ENCODE data around the gene AOPEP.

AOPEP gene

GRCh38 chr9:95037789-95038521 is 311.5 kb downstream of the AOPEP start:
- no peak for DNase-seq (ENCODE audit: low read depth)

- DNase-seq (ENCODE audit: low read depth) = no peak
These were observed 312.2 kb downstream of the AOPEP start for GRCh38 chr9:95038666-95039065.

GRCh38 chr9:95040106-95040505 is 313.6 kb downstream of the AOPEP start:
- no peak for DNase-seq (ENCODE audit: low read depth)

- DNase-seq (ENCODE audit: low read depth) = no peak
These were observed 317.3 kb downstream of the AOPEP start for GRCh38 chr9:95043826-95044225.

GRCh38 chr9:95044731-95045508 is 318.4 kb downstream of the AOPEP start:
- DNase-seq (ENCODE audit: low read depth) = no peak

- no peak for DNase-seq (ENCODE audit: low read depth)
These were observed 319.3 kb downstream of the AOPEP start for GRCh38 chr9:95045751-95046150.

GRCh38 chr9:95047452-95048224 is 321.1 kb downstream of the AOPEP start:
- no peak for DNase-seq (ENCODE audit: low read depth)

GRCh38 chr9:95048225-95049087 is 322.0 kb downstream of the AOPEP start:
- peak; percentile 18 for DNase-seq (ENCODE audit: low read depth)

GRCh38 chr9:95049761-95050160 is 323.3 kb downstream of the AOPEP start:
- DNase-seq (ENCODE audit: low read depth) = no peak

- DNase-seq (ENCODE audit: low read depth) = no peak
These were observed 327.4 kb downstream of the AOPEP start for GRCh38 chr9:95053611-95054570.

- DNase-seq (ENCODE audit: low read depth) = no peak
These were observed 328.9 kb downstream of the AOPEP start for GRCh38 chr9:95055334-95055850.

GRCh38 chr9:95055851-95056551 is 329.5 kb downstream of the AOPEP start:
- no peak for DNase-seq (ENCODE audit: low read depth)

- no peak for DNase-seq (ENCODE audit: low read depth)
These were observed 330.6 kb downstream of the AOPEP start for GRCh38 chr9:95057101-95057500.

GRCh38 chr9:95058121-95058785 is 331.8 kb downstream of the AOPEP start:
- DNase-seq (ENCODE audit: low read depth) = no peak

- DNase-seq (ENCODE audit: low read depth) = no peak
These were observed 332.4 kb downstream of the AOPEP start for GRCh38 chr9:95058795-95059386.

- DNase-seq (ENCODE audit: low read depth) = no peak
These were observed 333.7 kb downstream of the AOPEP start for GRCh38 chr9:95060234-95060633.

- no peak for DNase-seq (ENCODE audit: low read depth)
These were observed 334.4 kb downstream of the AOPEP start for GRCh38 chr9:95060916-95061315.

GRCh38 chr9:95061916-95062595 is 335.6 kb downstream of the AOPEP start:
- DNase-seq (ENCODE audit: low read depth) = no peak
